ENCODE measurements around the gene TEKT2. TPM values are rescaled to one million over a fixed set of nuclear protein-coding genes. Genes with fewer than 3 reads are reported as not detected.

The TEKT2 gene
- total and polyA plus RNA-seq, 2 of the 8 experiments (the other 6 are each of a cell fraction or from before 2014, with no cell fraction given): 1.6 to 1.7 TPM

DNA sequence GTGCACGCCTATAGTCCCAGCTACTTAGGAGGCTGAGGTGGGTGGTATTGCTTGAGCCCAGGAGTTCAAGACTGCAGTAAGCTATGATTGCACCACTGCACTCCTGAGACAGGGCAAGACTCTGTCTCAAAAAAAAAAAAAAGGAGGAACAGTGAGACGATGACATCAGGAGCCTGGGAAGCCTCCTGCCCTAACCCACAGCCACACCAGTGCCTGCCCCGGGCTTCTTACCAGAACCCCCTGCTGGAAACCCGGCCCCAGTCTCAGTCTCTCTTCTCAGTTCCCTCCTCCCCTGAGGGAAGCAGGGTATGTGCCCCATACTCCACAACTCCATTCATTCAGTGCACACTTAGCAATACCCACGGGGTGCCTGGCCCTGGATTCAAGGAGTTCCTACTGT is 32.0 kb downstream of the TEKT2 start:
- H3K23ac ChIP-seq (ENCODE audit: insufficient read length): no peak overlapping the region
- no peak overlapping the region for H4K91ac ChIP-seq (replicated peaks; ENCODE audit: insufficient read length, low read length)
- FAIRE-seq (no peak), DNase-seq (ENCODE audit: low read depth in 1 of 2, low spot score in 2 of 2) (no peak)
- H3K56ac ChIP-seq (replicated peaks; ENCODE audit: insufficient read length, low read depth, low read length): no peak overlapping the region
- H3K9ac ChIP-seq (replicated peaks in 1 of 4; ENCODE audit: extremely low read depth in 1 of 4, low read depth in 3 of 4, low read length in 3 of 4): no peak overlapping the region
- no peak overlapping the region for H4K5ac ChIP-seq (ENCODE audit: insufficient read length, low read depth, low read length)
- no peak overlapping the region for H3K4me3 ChIP-seq (ENCODE audit: extremely low read depth in 1 of 4, insufficient read depth in 2 of 4, low read depth in 3 of 4, low read length in 4 of 4)
- no peaks in the 10 kb centered on the region for H3K79me1 ChIP-seq (ENCODE audit: low read depth, low read length)
- no peaks in the 10 kb centered on the region for H3K23me2 ChIP-seq (ENCODE audit: low read depth, low read length)
- H3K4me1 ChIP-seq (replicated peaks in 1 of 4; ENCODE audit: control insufficient read depth in 3 of 4, insufficient read depth in 4 of 4, low read length in 3 of 4): peaks cover 0 to 10% (median 5%) of the 10 kb centered on the region in 4 experiments; a peak in 5 of 7 replicates
- H2BK20ac ChIP-seq (ENCODE audit: low read length): no peak overlapping the region
- H3K36me3 ChIP-seq (ENCODE audit: control insufficient read depth in 2 of 4, insufficient read depth in 4 of 4, low read length in 3 of 4): no peaks in the 10 kb centered on the region
- no peaks in the 10 kb centered on the region; a peak in 1 of 7 replicates for H3K27me3 ChIP-seq (replicated peaks in 1 of 4; ENCODE audit: control insufficient read depth in 3 of 4, extremely low read depth in 1 of 4, insufficient read depth in 3 of 4, low read length in 3 of 4)
- H2AFZ ChIP-seq (ENCODE audit: low read length): no peak overlapping the region
- no peak overlapping the region; the same call in 1 of the 2 replicates for H4K8ac ChIP-seq (ENCODE audit: extremely low read depth, insufficient read depth, low read length)
- no peak overlapping the region for H3K14ac ChIP-seq (ENCODE audit: insufficient read length)
- H3K4ac ChIP-seq (replicated peaks; ENCODE audit: insufficient read length, low read depth, low read length): no peak overlapping the region
- WGBS, 2 experiments (ENCODE audit: extremely low coverage in 1 of 2, insufficient coverage in 1 of 2, insufficient read length in 1 of 2, insufficient replicate concordance in 2 of 2, low coverage in 1 of 2, low lambda C conversion rate in 2 of 2, missing lambda C conversion rate in 1 of 2): 90% methylated on average over 3 of the region's 5 CpGs; no CpG with 5 or more reads in 1 of the 2 experiments
- no peak overlapping the region for H3K18ac ChIP-seq (ENCODE audit: extremely low read depth, low read length)
- H2AK5ac ChIP-seq (ENCODE audit: low read depth, low read length): no peak overlapping the region
- no peak overlapping the region for H3K27ac ChIP-seq (ENCODE audit: low read depth, low read length)
- H2BK15ac ChIP-seq (ENCODE audit: low read length): no peak overlapping the region
- H2BK120ac ChIP-seq (replicated peaks; ENCODE audit: low read depth, low read length): no peak overlapping the region
- no peak overlapping the region for H2BK5ac ChIP-seq (ENCODE audit: low read depth, low read length)
- no peaks in the 10 kb centered on the region for H3K9me3 ChIP-seq (ENCODE audit: insufficient read depth in 2 of 2, low read depth in 1 of 2, low read length in 1 of 2)
- no peaks in the 10 kb centered on the region for H3K79me2 ChIP-seq (ENCODE audit: control insufficient read depth in 1 of 2, insufficient read depth in 2 of 2, low read length in 2 of 2)
- H3K4me2 ChIP-seq (ENCODE audit: insufficient read depth in 1 of 2, low read depth in 2 of 2, low read length in 2 of 2): no peak overlapping the region
- POLR2A ChIA-PET (ENCODE audit: partially characterized antibody): interaction anchor here (1.0 to 2.2 kb wide), 4 partner anchors 9 to 34 kb away, joined by 3 to 7 read pairs (median 4); partner anchors contain the start of gene TRAPPC3
- H4K20me1 ChIP-seq (replicated peaks in 1 of 2; ENCODE audit: control insufficient read depth in 1 of 2, insufficient read depth in 2 of 2, low read length in 2 of 2): no peaks in the 10 kb centered on the region
- CTCF ChIA-PET (ENCODE audit: partially characterized antibody): interaction anchor here (0.8 to 32.6 kb wide), 8 partner anchors 9 to 170 kb away, joined by 3 to 738 read pairs (median 4); partner anchors contain the start of gene TRAPPC3
- H2BK12ac ChIP-seq (ENCODE audit: low read depth, low read length): no peak overlapping the region
- TF ChIP-seq SP1 (IDR thresholded peaks at IDR 0.05; ENCODE audit: low read depth, low read length): no peak
- TF ChIP-seq YY1 (IDR thresholded peaks at IDR 0.05; ENCODE audit: low read depth, low read length): no peak
- TF ChIP-seq BACH1 (IDR thresholded peaks at IDR 0.05; ENCODE audit: low read length): no peak
- no peak for TF ChIP-seq SRF (IDR thresholded peaks at IDR 0.05; ENCODE audit: low read depth, low read length)
- TF ChIP-seq ASH2L (IDR thresholded peaks at IDR 0.05; ENCODE audit: low read length): no peak
- TF ChIP-seq POU5F1 (IDR thresholded peaks at IDR 0.05; ENCODE audit: low read depth, low read length): no peak
- TF ChIP-seq RAD21 (IDR thresholded peaks at IDR 0.05 in 1 of 2, conservative IDR thresholded peaks at IDR 0.05 in 1 of 2; ENCODE audit: low read depth in 2 of 2, low read length in 2 of 2): no peak
- TF ChIP-seq ZNF274 (IDR thresholded peaks at IDR 0.05; ENCODE audit: borderline replicate concordance, extremely low read depth, low read length): no peak
- TF ChIP-seq, protein P1, sequence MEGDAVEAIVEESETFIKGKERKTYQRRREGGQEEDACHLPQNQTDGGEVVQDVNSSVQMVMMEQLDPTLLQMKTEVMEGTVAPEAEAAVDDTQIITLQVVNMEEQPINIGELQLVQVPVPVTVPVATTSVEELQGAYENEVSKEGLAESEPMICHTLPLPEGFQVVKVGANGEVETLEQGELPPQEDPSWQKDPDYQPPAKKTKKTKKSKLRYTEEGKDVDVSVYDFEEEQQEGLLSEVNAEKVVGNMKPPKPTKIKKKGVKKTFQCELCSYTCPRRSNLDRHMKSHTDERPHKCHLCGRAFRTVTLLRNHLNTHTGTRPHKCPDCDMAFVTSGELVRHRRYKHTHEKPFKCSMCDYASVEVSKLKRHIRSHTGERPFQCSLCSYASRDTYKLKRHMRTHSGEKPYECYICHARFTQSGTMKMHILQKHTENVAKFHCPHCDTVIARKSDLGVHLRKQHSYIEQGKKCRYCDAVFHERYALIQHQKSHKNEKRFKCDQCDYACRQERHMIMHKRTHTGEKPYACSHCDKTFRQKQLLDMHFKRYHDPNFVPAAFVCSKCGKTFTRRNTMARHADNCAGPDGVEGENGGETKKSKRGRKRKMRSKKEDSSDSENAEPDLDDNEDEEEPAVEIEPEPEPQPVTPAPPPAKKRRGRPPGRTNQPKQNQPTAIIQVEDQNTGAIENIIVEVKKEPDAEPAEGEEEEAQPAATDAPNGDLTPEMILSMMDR (IDR thresholded peaks at IDR 0.05; ENCODE audit: control extremely low read depth in 1 of 3, insufficient read depth in 1 of 3, low read depth in 1 of 3, low read length in 3 of 3): no peak
- no peak for TF ChIP-seq SIN3A (conservative IDR thresholded peaks at IDR 0.05 in 1 of 2, IDR thresholded peaks at IDR 0.05 in 1 of 2; ENCODE audit: low read depth in 1 of 2, low read length in 2 of 2)
